NCI-H146 treated with DMSO at 0.1 percent for 48 hours (cell line): ENCODE results near the gene CNPY2.
"Not testable (repeated sequence)": the region's sequence is repeated elsewhere in the genome, so short reads cannot be mapped to it uniquely, and the experiment has no call there.

Source experiments
- DNase-seq: peaks from one replicate; lab custom pipeline; 2025; ENCODE audit not compliant: unreplicated experiment; lab: John Stamatoyannopoulos, UW

The CNPY2 gene

DNA sequence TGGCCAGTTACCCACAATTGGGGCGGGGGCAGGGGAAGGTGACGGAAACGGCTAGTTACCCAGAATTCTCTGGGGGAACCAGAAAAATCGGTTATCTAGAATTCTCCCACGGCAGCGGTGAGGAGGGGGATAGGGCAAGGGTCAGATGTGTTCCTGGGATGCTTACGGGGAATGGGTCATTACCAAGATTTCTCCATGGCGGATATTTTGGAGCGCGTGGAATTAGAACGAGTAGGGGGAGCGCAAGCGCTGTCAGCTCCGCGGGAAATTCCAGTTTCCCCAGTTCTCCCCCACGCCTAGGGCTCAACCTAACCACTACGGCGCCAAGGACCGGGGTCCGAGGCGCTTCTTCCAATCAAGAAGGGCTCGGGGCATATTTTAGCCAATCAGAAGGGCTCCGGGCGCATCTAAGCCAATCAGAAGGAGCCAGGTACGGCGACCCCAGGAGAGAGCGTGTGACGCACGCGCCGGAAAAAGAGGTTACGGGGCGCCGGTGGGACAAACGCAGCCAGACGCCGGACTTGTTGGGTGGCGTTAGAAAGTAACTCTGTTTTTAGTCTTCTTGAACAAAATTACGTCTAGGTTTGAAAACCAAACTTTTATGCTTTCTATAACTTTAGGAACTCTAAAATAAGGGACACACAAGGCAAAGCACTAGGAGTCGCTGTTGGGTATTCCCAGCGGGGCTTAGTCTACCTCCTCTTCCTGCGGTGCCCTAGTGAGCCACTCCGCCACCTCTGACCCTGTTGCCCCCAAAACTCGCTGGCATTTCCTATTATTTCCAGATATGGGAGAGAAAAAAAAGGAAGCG lies 18.1 kb upstream of the CNPY2 start, which contains the start of gene PAN2:
TSS of gene PAN2 (minus strand) at position 322 of the 811 bp plus-strand sequence. CDS start 906 bp downstream, outside the sequence.
- DNase-seq, result peak; percentile 97

DNA sequence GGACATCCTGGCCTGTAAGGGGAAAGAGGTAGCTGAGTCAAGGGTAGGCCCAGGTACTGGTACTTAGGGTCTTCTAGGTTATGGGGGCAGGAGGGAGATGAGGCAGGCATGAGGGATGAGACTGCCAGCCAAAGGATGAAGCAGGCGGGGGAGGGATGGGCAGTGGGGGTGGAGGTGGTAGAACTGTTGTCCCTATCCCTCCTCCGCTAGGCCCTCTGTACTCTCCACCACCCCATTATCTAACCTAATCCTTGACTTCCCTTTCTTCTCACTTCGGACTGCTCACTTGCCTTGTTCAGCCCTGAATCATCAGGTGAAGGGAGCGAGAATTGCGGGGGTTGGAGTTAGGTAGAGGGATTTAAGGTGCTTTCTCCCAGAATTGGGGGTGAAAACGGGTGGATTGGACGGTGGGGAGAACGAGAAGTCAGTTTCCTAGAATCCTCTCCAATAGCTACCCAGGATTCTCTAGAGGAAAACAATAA lies 17.4 kb upstream of the CNPY2 start:
- DNase-seq, result no peak

DNA sequence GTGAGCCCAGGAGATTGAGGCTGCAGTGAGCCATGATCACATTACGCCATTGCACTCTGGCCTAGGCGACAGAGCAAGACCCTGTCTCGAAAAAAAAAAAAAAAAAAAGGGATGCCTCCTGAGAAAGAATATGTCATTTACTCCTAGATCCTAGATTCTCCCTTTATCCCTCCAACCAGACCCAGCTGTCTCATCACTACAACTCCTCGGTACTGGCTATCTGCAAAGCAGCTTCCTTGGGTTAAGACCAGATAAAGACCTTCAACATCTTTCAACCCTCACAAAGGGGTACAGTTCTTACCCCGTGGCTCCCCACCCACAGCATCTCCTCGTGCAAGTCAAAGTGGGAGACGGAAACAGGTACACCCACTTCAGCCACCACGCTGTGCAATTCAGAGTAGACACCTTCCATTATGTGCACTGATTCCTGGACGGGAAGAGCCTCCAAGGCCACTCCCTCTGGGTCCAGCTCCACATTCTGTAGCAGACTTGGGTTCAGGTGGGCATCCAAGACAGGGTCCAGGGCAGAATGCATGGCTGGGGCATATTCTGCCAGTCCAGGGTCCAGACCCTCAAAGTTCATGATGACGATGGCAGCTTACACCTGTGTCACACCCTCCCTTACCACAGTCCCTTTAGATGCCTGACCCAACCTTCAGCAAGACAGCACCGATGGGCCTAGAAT lies 16.9 kb upstream of the CNPY2 start:
- no peak for DNase-seq

DNA sequence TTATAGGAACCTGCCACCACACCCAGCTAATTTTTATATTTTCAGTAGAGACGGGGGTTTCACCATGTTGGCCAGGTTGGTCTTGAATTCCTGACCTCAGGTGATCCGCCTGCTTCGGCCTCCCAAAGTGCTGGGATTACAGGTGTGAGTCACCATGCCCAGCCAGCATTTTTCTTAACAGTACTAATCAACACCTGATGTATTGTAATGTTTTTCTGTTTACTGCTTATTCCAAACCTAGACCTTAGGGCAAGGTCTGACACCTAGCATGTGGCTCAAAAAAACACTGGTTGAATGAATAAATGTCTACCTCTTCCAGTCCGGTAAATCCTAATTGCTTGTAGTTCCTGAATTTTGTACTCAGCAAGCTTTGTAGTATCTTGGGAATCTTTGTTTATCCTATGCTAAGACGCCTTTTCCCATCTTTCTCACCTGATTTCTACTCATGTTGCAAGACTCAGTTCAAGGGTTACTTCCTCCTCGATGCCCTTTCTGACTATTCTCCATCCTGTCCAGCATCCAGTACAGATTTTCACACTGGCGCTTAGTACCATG lies 15.2 kb upstream of the CNPY2 start:
- no peak for DNase-seq

DNA sequence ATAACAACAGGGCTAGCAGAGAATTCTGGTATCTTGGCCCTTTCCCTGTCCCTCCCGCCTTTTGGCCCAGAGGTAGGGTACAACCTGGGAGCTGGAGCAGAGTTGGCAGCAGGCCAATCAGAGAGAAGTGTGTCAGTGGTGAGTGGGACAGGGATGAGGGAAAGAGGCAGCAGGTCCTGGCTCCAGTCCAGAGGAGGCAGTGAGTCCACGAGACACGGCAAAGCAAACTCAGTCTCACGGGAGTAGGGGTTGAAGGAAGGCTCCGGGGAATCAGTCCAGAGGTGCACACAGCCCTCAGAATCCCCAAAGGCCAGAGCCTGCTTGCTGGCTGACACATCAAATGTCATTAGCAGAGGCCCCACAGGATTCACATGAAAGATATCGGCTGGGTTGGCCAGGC lies 10.7 kb upstream of the CNPY2 start:
- no peak for DNase-seq

DNA sequence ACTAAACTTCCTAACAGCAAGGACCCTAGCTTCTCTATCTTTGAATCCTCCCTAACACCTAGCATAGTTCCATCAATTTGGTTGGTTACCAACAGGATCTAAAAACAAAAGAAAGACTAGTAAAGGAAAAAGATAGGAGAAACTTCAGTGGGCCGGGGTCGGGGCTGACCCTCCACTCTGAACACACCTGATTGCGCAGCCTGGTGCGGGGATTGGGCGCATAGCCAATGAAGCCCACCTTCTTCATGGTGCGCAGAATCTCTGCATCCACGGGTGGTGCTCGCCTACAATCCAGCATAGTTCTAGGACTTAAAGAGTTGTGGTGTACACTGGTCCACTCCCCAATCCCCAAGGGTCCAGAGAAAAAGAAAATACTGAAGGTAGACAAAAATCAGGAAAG lies 10.3 kb upstream of the CNPY2 start:
- no peak for DNase-seq

DNA sequence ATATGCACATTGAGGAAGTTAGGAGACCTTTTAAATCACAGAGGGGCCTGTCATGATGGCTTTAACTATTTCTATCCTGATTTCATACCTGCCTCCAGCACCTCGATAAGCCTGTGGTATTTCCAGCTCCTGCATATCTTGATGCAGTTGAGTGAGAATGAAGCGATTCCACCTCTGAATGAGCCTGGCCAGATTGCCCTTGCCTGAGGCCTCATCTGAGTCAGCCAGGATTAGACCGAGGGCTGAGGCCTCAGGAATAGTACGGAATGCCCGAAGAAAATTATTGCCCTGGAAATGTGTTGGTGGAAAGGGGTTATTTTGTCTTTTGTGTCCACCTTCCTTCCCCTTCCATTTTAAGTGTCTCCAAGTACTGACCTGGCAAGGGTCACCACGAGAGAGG lies 8.4 kb upstream of the CNPY2 start:
- DNase-seq, result no peak

DNA sequence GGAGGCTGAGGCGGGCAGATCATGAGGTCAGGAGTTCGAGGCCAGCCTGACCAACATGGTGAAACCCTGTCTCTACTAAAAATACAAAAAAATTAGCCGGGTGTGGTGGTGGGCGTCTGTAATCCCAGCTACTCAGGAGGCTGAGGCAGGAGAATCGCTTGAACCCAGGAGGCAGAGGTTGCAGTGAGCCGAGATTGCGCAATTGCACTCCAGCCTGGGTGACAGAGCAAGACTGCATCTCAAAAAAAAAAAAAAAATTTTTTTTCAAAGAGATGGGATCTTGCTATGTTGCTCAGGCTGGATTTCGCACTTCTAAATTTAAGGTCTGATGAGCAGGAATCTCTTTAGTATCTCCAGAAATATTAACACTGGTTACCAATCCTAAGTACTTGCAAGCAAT lies 5.8 kb upstream of the CNPY2 start:
- DNase-seq, result not testable (repeated sequence)

DNA sequence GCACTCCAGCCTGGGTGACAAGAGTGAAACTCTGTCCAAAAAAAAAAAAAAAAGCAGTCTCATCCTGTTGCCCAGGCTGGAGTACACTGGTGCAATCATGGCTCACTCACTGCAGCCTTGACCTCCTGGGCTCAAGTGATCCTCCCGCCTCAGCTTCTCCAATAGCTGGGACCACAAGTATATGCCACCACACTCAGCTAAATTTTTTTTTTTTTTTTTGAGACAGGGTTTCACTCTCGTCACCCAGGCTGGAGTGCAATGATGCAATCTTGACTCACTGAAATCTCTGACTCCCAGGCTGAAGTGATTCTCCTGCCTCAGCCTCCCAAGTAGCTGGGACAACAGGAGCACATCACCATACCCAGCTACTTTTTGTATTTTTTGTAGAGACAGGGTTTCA lies 5.2 kb upstream of the CNPY2 start:
- DNase-seq, result no peak

DNA sequence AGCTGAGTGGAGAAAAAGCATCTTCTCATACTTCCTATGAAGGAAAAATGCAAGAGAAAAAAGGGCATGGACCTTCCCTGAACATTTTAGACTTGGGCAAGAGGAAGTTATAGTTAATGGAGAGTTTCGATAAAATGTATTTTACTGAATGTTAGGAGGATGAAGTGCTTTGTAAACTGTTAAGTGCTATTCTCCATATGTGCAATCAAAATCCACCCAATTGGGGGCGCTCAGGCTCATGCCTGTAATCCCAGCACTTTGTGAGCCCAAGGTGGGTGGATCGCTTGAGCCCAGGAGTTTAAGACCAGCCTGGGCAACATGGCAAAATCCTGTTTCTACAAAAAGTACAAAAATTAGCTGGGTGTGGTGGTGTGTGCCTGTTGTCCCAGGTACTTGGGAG lies 1.9 kb upstream of the CNPY2 start:
- no peak for DNase-seq

DNA sequence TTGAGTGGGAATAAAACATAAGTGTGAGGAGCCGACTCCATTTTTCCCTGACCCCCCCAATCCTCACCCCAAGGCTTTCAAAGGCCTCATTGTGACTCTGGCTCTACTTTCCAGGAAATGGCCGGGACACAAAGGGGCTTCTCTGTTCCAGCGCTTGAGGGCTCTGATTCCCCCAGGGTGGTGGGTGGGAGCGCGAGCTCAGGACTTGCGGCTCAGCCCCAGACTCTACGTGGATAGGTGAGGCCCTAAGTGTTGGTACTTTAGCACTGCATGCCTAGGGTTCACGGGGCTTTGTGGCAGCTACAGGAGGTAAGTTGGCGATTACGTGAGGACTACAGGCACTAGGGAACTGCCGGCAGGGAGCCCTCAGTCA lies 553 bp downstream of the CNPY2 start:
- no peak for DNase-seq

DNA sequence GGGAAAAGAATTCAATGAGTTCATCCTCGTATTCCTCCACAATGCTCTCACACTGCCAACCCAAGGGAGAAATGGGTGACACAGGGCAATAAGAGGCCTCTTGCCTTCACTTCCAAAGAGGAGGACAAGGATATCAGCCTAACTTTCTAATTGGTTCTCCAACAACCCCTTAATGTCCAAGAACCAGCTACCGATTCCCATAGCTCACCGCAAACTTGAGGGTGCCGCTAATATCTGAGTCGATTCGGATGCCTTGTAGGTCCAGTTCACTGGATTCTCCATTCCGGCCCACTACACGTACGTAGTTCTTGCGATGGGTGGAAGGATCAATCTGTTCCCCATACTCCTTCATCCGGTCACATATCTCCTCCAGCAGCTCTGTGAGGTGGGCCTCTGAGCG lies 4.8 kb downstream of the CNPY2 start:
- no peak for DNase-seq

DNA sequence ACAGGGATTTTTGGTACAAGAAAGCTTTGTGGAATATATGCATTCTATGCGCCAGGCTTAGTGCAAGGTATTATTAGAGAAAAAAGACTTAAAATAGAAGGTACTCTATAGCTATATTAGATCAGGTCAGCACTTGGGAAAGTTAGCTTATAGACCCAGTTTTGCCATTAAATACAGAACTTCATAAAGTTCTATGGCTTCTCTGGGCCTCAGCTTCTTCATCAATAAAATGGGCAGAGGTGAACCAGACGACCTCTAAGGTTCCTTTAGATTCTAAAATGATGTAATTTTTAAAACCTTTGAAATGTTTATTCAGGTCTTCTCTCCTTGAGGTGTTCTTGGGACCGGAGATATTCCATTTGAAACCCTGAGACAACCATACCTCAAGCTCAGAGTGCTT lies 7.1 kb downstream of the CNPY2 start:
- DNase-seq, result no peak

DNA sequence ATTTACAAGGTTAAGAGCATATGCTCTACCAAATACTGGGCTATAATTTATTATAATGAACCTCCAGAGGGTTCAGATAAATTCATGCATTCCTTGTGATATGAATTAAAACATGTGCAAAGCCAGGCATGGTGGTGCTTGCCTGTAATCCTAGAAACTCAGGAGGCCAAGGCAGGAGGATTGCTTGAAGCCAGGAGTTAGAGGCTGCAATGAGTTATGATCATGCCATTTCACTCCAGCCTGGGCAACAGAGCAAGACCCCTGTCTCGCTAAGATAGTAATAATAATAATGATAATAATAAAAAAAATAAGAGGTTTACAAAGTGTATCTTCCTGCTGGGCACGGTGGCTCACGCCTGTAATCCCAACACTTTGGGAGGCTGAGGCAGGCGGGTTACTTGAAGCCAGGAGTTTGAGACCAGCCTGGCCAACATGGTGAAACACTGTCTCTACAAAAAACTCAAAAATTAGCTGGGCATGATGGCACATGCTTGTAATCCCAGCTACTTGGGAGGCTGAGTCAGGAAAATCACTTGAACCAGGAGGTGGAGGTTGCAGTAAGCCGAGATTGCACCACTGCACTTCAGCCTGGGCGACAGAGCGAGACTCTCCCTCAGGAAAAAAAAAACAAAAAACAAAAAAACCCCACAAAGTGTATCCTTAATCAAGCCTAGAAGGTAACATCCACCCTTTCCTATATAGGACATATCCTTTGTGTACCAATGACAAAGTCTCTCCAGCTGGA lies 8.4 kb downstream of the CNPY2 start:
- DNase-seq, result no peak

DNA sequence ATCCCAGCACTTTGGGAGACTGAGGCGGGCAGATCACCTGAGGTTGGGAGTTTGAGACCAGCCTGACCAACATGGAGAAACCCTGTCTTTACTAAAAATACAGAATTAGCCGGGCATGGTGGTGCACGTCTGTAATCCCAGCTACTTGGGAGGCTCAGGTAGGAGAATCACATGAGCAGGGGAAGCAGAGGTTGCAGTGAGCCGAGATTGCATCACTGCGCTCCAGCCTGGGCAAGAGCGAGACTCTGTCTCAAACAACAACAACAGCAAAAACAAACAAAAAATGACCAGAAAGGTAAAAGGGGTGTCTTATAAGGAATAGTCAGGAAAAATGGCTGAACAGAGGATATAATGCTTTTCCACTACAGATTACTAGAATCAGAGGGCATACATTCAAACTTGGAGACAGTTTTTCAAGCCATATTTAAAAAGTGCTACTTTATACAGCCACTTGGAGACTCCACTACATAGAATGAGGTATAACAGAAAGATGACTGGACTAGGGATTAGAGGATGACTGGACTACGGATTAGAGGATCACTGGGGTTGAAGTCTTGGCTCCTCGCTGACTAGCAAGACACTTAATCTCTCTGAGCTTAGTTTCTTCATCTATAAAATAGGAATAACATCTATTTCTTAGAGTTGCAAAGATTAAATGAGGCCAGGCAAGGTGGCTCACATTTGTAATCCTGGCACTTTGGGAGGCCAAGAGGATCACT lies 10.8 kb downstream of the CNPY2 start:
- DNase-seq, result no peak

DNA sequence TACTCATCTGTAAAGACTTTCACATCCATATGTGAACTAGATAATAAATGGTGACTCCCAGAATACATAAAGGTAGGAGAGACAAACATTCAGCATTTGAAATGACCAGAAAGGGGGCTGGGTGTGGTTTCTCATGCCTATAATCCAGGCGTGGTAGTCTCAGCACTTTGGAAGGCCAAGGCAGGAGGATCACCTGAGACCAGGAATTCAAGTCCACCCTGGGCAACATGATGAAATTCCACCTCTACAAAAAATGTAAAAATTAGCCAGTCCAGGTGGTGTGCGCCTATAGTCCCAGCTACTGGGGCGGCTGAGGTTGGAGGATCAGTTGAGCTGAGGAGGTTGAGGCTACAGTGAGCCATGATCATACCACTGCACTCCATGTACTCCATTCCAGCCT lies 11.5 kb downstream of the CNPY2 start:
- DNase-seq, result no peak

DNA sequence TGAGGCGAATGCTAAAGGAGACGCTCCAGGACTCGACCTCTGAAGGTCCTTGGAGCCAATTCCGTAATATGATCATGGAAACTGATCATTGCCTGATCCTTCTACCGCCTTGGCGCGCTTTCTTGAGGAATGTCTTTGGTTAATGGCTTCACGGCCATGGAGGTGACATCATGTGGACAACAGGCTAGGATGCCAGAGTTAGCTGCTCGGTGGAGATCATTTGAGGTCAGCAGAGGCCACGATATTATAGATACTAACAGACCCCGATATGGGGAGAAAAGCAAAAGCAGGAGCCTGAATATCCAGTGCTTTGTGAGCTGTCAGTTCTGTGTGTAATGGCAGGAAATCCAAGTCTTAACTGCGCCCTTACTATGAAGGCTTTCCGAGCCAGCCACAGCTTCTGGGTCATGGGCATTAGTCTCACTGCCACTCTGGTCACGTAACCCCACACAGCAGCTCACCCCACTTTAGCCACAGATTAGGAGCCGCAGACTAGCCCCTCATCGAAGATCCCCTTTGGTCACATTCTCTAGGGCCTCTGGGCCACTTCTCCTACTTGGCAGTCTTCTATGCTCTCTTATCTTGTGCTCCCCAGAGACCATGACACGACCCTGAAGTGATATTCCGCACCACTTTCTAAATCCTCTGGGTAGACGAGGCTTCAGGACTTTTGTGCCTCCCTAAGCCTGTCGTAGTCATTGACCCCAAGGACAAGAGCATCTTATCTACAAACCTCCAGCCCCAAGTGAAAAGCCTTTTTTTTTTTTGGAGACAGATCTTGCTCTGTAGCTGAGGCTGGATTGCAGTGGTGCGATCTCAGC lies 14.9 kb downstream of the CNPY2 start:
- peak; percentile 59 for DNase-seq

DNA sequence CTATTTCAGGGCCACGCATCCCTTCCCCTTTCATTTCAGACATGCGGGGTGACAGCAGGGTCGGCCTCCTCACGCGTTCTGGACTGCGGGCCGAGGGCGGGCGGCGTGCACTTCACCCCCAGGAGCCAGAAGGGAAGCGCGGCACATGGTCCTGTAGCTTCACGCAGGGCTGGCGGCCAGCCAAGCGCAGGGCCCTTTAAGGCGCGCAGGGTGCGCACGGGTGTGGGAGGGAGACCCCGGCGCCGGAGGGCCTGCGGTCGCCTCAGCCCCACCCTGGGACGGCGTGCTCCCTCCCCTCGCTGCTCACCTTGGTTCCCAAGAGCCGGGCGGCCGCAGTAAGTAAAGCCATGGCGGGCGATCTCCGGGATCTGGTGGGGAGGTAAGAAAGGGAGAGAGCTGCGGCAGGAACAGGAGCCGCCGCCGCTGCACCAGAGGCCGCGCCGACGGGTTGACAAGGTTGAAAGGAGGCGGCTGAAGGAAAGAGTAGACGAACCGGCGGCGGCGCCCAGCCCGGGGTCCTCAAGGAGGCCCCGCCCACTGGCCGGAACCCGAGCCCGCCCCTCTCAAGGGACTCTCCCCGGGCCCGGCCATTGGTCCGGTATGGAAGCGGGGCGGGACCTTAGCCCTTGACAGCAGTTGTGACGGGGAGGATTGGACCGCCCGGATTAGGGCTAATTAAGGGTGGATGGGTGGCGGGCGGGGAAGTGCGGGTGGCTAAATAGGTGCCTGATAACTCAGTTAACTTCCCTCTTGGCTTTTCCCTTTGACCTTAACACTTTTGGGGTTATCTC lies 15.7 kb downstream of the CNPY2 start, which contains the start of gene CS:
TSS of gene CS (minus strand) at position 478 of the 791 bp plus-strand sequence. CDS start at position 349, 129 bp downstream.
- peak; percentile 98 for DNase-seq

DNA sequence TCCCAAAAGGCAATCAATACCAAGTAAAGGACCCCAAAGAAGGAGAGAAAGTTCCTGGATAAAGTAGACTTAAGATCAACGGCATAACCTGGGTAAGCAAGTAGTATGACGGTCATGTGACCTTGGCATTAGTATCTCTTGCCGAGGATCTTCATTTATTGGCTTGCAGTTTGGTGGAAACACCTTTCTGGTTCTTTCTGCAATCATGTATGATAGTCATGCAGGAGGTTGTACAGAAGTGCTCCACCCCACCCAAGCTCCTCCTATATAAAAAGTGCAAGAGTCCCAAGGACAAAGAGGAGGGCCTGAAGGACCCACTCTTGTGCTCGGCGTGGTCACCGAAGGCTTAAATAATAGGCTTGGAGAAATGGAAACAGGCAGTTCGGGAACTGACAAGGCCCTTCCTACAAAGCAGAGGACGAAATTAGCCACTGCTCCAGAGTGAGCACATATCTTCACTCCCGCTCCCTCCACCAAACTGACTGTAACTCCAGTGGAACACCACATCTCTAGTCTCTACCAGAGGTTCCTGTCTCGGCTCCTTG lies 16.4 kb downstream of the CNPY2 start:
- no peak for DNase-seq
